CD4-positive, alpha-beta T cell treated with Interferon alpha-2 for 1 hour (primary cell): ENCODE results near the gene ANXA2.
A peak's percentile ranks its signal among the peaks of the same experiment; 100 is the strongest.
"Not testable (repeated sequence)": the region's sequence is repeated elsewhere in the genome, so short reads cannot be mapped to it uniquely, and the experiment has no call there.

Experiments used
- DNase-seq, 2 donors: peaks; one replicate each; pipeline ENCODE4 v3.0.0-alpha.2; 2020 to 2022

Gene ANXA2

GRCh38 chr15:60339236-60339635, 58.5 kb downstream of the ANXA2 start:
- DNase-seq, result no peak

- no peak for DNase-seq
Observed at GRCh38 chr15:60338810-60339209, 59.0 kb downstream of the ANXA2 start.

DNA sequence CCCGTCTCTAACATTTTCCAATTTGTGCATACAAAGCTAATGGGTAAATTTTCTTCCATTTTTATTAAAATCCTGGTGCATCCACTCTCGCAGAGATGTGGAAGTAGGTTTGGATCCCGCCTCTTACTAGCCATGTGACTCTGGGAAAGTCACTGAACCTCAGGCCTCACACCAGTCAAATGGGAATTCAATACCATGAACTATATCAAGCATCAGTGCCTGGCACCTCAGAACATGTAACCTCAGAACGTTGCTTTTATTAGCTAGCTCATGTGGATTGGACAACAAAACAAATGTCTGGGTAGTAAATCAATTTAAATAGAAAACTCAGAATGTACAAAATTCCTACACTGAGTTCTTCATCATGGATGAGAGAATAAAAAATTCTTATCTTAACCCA, 60.7 kb downstream of the ANXA2 start:
- DNase-seq, result no peak

DNA sequence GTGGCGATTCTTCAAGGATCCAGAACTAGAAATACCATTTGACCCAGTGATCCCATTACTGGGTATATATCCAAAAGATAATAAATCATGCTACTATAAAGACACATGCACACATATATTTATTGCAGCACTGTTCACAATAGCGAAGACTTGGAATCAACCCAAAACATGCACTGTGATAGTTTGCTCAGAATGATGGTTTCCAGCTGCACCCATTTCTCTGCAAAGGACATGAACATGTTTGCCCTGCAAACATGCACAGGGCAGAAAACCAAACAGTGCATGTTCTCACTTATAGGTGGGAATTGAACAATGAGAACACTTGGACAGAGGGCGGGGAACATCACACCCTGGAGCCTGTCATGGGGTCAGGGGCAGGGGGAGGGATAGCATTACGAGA, 62.5 kb downstream of the ANXA2 start:
- DNase-seq, result not testable (repeated sequence)

GRCh38 chr15:60328852-60329443, 68.8 kb downstream of the ANXA2 start:
- DNase-seq, result peak in 1 of 2 donors; percentile 40

- DNase-seq, result peak; percentile 6 to 68
Observed at GRCh38 chr15:60326824-60327654, 70.7 kb downstream of the ANXA2 start.

DNA sequence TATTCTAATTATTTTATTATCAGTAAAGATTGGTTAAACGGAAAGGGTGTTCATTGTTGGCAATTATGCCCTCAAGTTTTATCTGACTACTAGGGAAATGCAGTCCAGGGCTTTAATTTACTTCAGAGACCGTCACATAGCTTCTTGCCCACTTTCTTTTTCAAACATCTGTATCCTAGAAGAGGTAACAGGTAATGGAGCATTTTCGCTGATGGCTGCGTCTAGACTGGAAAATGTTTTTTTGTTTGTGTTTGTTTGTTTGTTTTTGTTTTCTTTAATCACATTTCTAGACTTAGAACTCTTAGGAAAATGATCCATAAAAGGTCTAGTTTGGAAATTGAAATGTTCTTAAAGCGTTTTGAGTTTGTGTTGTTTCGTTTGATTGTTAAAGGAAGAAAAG, 71.4 kb downstream of the ANXA2 start:
- DNase-seq, result no peak

- DNase-seq, result no peak
Observed at GRCh38 chr15:60325905-60326304, 71.9 kb downstream of the ANXA2 start.

DNA sequence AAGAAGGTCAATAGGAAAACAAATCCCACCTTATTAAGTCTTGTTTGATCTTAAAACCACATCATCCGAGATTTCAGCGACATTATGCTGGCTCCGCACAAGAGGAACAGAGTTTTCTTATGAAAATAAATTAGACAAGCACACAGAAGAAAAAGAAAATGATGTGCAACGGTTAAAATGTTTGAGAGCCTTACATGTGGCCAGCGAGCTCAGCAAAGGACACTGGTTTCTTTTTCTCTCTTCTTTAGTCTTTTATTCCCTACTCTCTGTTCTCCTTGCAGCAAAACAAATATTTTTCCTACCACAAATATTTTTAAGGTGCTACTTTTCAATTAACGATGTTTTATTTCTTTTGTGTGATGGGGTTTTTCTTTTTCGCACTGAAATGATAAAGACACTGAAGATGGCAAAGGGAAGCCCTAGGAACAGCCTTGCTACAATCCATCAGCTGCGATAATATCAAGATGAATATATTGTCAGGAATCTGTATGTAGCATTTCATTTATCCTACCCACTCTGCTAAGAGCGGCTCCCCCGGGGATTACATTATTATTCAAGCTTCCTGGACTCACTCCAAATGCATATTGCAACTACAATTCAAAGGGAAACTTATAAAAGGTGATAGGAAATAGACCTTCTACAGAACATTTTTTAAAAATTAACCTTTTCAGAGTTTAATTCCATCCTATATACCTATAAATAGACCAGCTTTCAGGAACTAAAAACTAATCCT, 72.9 kb downstream of the ANXA2 start:
- no peak for DNase-seq

- DNase-seq, result no peak
Observed at GRCh38 chr15:60323322-60323721, 74.5 kb downstream of the ANXA2 start.

GRCh38 chr15:60320365-60320764, 77.4 kb downstream of the ANXA2 start:
- DNase-seq, result no peak

DNA sequence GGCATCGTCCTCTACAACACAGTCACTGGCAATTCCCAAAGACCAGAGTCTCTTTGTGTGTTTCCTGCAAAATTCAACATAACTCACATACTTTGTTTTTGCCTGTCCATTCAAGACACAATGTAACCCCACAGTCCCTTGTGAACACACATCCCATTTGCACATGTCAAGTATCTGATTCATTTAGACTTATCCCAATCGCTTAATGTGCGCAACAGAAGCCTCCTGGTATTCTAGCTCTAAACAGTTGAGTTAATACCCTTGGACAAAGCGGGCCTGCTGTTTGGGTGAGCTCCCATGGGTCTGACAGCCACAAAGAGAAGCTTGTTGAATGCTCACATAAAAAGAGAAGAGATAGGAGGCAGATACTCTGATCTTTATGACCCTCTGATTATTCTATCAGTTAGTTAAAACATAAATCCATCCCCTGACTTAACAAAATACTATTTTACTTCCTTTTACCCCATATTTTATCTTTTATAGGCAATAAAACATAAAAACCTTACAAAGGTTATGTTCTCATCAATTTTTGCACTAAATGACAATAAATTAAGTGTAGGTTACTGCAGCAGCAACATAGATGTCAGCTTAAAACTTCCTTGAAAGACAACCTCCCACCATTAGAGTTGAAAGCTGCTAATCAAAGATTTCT, 79.4 kb downstream of the ANXA2 start:
- DNase-seq, result no peak

GRCh38 chr15:60316961-60317360, 80.8 kb downstream of the ANXA2 start:
- no peak for DNase-seq

DNA sequence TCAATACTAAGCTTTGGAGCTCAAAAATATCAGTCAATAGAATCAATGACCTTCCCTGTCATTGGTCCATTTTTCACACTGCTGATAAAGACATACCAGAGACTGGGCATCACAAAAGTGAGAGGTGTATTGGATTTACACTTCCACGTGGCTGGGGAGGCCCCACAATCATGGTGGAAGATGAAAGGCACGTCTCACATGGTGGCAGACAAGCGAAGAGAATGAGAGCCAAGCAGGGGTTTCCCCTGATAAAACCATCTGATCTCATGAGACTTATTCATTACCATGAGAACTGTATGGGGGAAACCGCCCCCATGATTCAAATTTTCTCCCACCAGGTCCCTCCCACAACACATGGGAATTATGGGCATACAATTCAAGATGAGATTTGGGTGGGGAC, 81.9 kb downstream of the ANXA2 start:
- no peak for DNase-seq

- DNase-seq, result no peak
Observed at GRCh38 chr15:60313906-60314305, 83.9 kb downstream of the ANXA2 start.

DNA sequence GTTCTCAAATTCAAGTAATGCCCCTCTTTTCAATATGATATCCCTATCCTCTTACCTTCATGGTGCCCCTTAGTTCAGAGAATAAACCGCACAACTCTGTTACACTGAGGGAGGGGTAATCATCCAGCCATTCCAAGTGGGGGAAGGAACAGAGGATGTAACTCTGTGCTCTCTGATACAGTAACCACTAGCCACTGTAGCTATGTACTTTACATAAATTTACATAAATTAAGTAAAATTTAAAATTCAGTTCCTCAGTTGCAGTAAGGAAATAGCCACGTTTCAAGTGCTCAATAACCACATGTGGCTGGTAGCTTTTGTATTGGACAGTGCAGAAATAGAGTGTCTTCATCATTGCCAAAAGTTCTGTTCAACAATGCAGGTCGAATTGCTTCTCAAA, 90.8 kb downstream of the ANXA2 start:
- DNase-seq, result no peak

GRCh38 chr15:60301024-60301423, 96.8 kb downstream of the ANXA2 start:
- no peak for DNase-seq

- DNase-seq, result no peak
Observed at GRCh38 chr15:60299452-60300047, 98.2 kb downstream of the ANXA2 start.
